ENCODE data around the gene LRPAP1.

GRCh38 chr4:3476936-3477749, 55.1 kb downstream of the LRPAP1 start:
- TF ChIP-seq CTCF (conservative IDR thresholded peaks at IDR 0.05; ENCODE audit: low read depth in 2 of 2) (no peak), JUNB (IDR thresholded peaks at IDR 0.05; ENCODE audit: unreplicated experiment) (no peak), POLR2AphosphoS5 (IDR thresholded peaks at IDR 0.05; ENCODE audit: low read depth) (no peak), EZH2 (IDR thresholded peaks at IDR 0.05; ENCODE audit: low read depth, unreplicated experiment) (no peak), REST (IDR thresholded peaks at IDR 0.05; ENCODE audit: unreplicated experiment) (no peak), EZH2phosphoT487 (IDR thresholded peaks at IDR 0.05; ENCODE audit: unreplicated experiment) (no peak), CREB1 (CRISPR knock-in tag; IDR thresholded peaks at IDR 0.05; ENCODE audit: low read depth) (no peak), NANOG (IDR thresholded peaks at IDR 0.05; ENCODE audit: borderline replicate concordance) (no peak), ZNF462 (CRISPR knock-in tag; IDR thresholded peaks at IDR 0.05) (no peak)
